ENCODE measurements around the gene LAMP1. TPM values are rescaled to one million over a fixed set of nuclear protein-coding genes. Genes with fewer than 3 reads are reported as not detected.
A peak's percentile ranks its signal among the peaks of the same experiment; 100 is the strongest.

Gene LAMP1
- total and polyA plus RNA-seq, 2 donors (not counting 1 experiment from before 2014, with no cell fraction given): 219 to 230 TPM

GRCh38 chr13:113298043-113298945 is 1.3 kb downstream of the LAMP1 start:
- peaks cover 57% of the 10 kb centered on the region for H3K79me2 ChIP-seq (ENCODE audit: control insufficient read depth, insufficient read depth, low read length)
- H3K36me3 ChIP-seq (ENCODE audit: control insufficient read depth, insufficient read depth, low read length): no peaks in the 10 kb centered on the region
- no peaks in the 10 kb centered on the region for H4K20me1 ChIP-seq (ENCODE audit: control insufficient read depth, extremely low read depth, insufficient read depth, low read length)
- H3K4me3 ChIP-seq (replicated peaks in 1 of 4; ENCODE audit: control extremely low read depth in 1 of 4, insufficient read depth in 1 of 4, low read depth in 3 of 4, low read length in 4 of 4): peak overlapping the region; percentile 95 to 98 (median 96)
- H3K27me3 ChIP-seq (ENCODE audit: control insufficient read depth, insufficient read depth, low read length): no peaks in the 10 kb centered on the region
- TF ChIP-seq EZH2 (IDR thresholded peaks at IDR 0.05; ENCODE audit: low read length, missing control alignments) (no peak), CTCF (conservative IDR thresholded peaks at IDR 0.05 in 1 of 2, IDR thresholded peaks at IDR 0.05 in 1 of 2; ENCODE audit: low read depth in 1 of 2, low read length in 2 of 2) (no peak)
- H2AFZ ChIP-seq (ENCODE audit: low read length): no peak overlapping the region
- peak overlapping the region; percentile 79 for H3K27ac ChIP-seq (ENCODE audit: insufficient read depth, low read length)
- H3K4me2 ChIP-seq (ENCODE audit: extremely low read depth, insufficient read depth, low read length): peak overlapping the region; percentile 93
- peak; percentile 13 to 31 for DNase-seq (ENCODE audit: low read depth in 2 of 2)
- H3K9me3 ChIP-seq (ENCODE audit: control insufficient read depth, insufficient read depth, low read depth, low read length): no peaks in the 10 kb centered on the region
- H3K4me1 ChIP-seq (ENCODE audit: control insufficient read depth, extremely low read depth, insufficient read depth, low read length): no peaks in the 10 kb centered on the region
- H3K9ac ChIP-seq (ENCODE audit: insufficient read depth, low read length): peak overlapping the region; percentile 52

GRCh38 chr13:113299951-113300350 is 2.9 kb downstream of the LAMP1 start:
- Histone ChIP-seq H3K27me3 (ENCODE audit: control insufficient read depth, insufficient read depth, low read length) (no peaks in the 10 kb centered on the region), H3K4me2 (ENCODE audit: extremely low read depth, insufficient read depth, low read length) (no peak overlapping the region), H3K9me3 (ENCODE audit: control insufficient read depth, insufficient read depth, low read depth, low read length) (no peaks in the 10 kb centered on the region), H3K9ac (ENCODE audit: insufficient read depth, low read length) (no peak overlapping the region), H3K36me3 (ENCODE audit: control insufficient read depth, insufficient read depth, low read length) (no peaks in the 10 kb centered on the region), H4K20me1 (ENCODE audit: control insufficient read depth, extremely low read depth, insufficient read depth, low read length) (no peaks in the 10 kb centered on the region), H2AFZ (ENCODE audit: low read length) (no peak overlapping the region), H3K27ac (ENCODE audit: insufficient read depth, low read length) (no peak overlapping the region), H3K4me3 (replicated peaks in 1 of 4; ENCODE audit: control extremely low read depth in 1 of 4, insufficient read depth in 1 of 4, low read depth in 3 of 4, low read length in 4 of 4) (no peak overlapping the region), H3K79me2 (ENCODE audit: control insufficient read depth, insufficient read depth, low read length) (peaks cover 71% of the 10 kb centered on the region), H3K4me1 (ENCODE audit: control insufficient read depth, extremely low read depth, insufficient read depth, low read length) (no peaks in the 10 kb centered on the region)
- TF ChIP-seq EZH2 (IDR thresholded peaks at IDR 0.05; ENCODE audit: low read length, missing control alignments): no peak
- TF ChIP-seq CTCF (conservative IDR thresholded peaks at IDR 0.05 in 1 of 2, IDR thresholded peaks at IDR 0.05 in 1 of 2; ENCODE audit: low read depth in 1 of 2, low read length in 2 of 2): no peak
- DNase-seq (ENCODE audit: low read depth in 2 of 2): peak in 1 of 2 donors; percentile 19

DNA sequence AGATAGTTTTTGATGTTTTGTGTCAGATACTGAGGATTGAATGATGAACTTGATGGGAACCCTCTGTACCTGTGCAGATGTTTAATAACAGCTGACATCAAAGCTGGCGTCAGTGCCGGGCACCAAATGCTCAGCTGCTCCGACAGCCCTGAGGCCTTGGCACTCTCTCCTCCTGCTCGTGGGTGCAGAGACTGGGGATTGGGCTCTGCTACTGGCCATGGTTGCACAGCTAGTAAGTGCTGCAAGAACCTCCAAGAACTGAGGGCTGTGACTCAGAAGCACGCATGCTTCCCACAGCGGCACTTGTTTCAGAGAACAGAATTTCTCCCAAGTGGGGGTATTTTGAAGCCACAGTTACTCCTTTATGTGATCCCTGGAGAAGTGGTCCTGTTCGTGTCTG is 5.9 kb downstream of the LAMP1 start:
- no peak overlapping the region for H3K27ac ChIP-seq (ENCODE audit: insufficient read depth, low read length)
- no peaks in the 10 kb centered on the region for H3K9me3 ChIP-seq (ENCODE audit: control insufficient read depth, insufficient read depth, low read depth, low read length)
- H2AFZ ChIP-seq (ENCODE audit: low read length): no peak overlapping the region
- H3K4me3 ChIP-seq (replicated peaks in 1 of 4; ENCODE audit: control extremely low read depth in 1 of 4, insufficient read depth in 1 of 4, low read depth in 3 of 4, low read length in 4 of 4): no peak overlapping the region
- H3K27me3 ChIP-seq (ENCODE audit: control insufficient read depth, insufficient read depth, low read length): no peaks in the 10 kb centered on the region
- no peak for DNase-seq (ENCODE audit: low read depth in 2 of 2)
- no peak overlapping the region for H3K4me2 ChIP-seq (ENCODE audit: extremely low read depth, insufficient read depth, low read length)
- H3K36me3 ChIP-seq (ENCODE audit: control insufficient read depth, insufficient read depth, low read length): no peaks in the 10 kb centered on the region
- no peaks in the 10 kb centered on the region for H4K20me1 ChIP-seq (ENCODE audit: control insufficient read depth, extremely low read depth, insufficient read depth, low read length)
- H3K9ac ChIP-seq (ENCODE audit: insufficient read depth, low read length): no peak overlapping the region
- no peaks in the 10 kb centered on the region for H3K4me1 ChIP-seq (ENCODE audit: control insufficient read depth, extremely low read depth, insufficient read depth, low read length)
- no peak for TF ChIP-seq CTCF (conservative IDR thresholded peaks at IDR 0.05 in 1 of 2, IDR thresholded peaks at IDR 0.05 in 1 of 2; ENCODE audit: low read depth in 1 of 2, low read length in 2 of 2)
- TF ChIP-seq EZH2 (IDR thresholded peaks at IDR 0.05; ENCODE audit: low read length, missing control alignments): no peak
- peaks cover 83% of the 10 kb centered on the region for H3K79me2 ChIP-seq (ENCODE audit: control insufficient read depth, insufficient read depth, low read length)

All from fibroblast of lung (primary cell).